ENCODE results near the gene R3HCC1L. TPM values are rescaled to one million over a fixed set of nuclear protein-coding genes. Genes with fewer than 3 reads are reported as not detected.
"Not testable (repeated sequence)": the region's sequence is repeated elsewhere in the genome, so short reads cannot be mapped to it uniquely, and the experiment has no call there.

Gene R3HCC1L
- polyA plus RNA-seq, 2 donors, result 4.9 to 7.4 TPM

DNA sequence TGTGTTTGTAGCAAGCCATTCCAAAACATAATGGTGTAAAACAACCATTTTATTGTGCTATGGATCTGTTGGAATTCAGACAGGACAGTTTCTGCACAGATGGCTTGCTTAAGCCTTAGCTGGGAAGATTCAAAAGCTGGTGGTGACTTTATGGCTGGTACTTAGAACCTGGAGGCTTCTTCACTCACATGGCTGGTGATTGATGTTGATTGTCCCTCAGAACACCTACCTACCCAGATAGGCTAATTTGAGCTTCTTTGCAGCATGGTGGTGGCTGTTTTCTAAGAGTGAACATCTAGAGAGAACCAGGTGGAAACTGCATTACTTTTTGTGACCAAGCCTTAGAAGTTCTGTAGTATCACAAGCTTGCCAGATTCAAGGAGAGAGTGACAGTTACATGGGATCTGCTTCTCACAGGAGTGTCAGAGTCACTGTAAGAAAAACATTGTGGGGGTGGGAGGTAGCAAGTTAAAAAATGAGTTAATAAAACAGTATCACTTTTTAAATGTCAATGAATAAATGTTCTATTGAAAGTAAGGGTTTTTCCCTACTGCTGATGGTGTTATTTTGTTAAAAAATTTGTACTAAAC, 7.1 kb downstream of the R3HCC1L start:
- no peak overlapping the region for H3K27ac ChIP-seq (ENCODE audit: low read depth in 2 of 2, low read length in 1 of 2)
- no peaks in the 10 kb centered on the region for H3K36me3 ChIP-seq (ENCODE audit: control insufficient read depth in 2 of 2, insufficient read depth in 2 of 2, low read length in 1 of 2)
- H3K9me3 ChIP-seq (ENCODE audit: control insufficient read depth in 2 of 2, insufficient read depth in 1 of 2, low read depth in 1 of 2, low read length in 1 of 2), result no peaks in the 10 kb centered on the region
- H3K4me1 ChIP-seq (ENCODE audit: control insufficient read depth in 2 of 2, insufficient read depth in 2 of 2, low read length in 1 of 2), result peaks cover 0 to 3% of the 10 kb centered on the region in 2 donors
- no peaks in the 10 kb centered on the region for H3K27me3 ChIP-seq (ENCODE audit: control insufficient read depth in 1 of 2, insufficient read depth in 2 of 2, low read length in 2 of 2)
- no peak overlapping the region for H3K4me3 ChIP-seq (ENCODE audit: low read depth in 1 of 2, low read length in 2 of 2)

DNA sequence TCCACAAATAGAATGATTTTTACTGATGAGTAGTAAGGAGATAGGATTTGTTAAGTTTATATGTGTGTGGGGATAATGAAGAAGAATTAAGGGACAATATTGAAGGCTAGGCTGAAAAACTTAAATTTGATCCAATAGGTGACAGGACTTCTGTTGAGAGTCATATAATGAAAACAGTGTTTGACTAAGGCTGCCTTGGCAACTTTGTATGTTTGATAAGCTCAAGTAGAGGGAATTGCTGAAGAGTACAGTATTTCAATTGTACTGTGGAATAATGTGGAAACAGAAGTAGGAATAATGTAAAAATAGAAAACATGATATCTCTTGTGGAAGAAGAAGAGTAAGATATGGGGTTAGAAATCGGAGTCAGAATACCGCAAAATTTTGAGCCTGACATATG, 10.5 kb downstream of the R3HCC1L start:
- Histone ChIP-seq H3K9me3 (ENCODE audit: control insufficient read depth in 2 of 2, insufficient read depth in 1 of 2, low read depth in 1 of 2, low read length in 1 of 2) (no peaks in the 10 kb centered on the region), H3K4me3 (ENCODE audit: low read depth in 1 of 2, low read length in 2 of 2) (no peak overlapping the region), H3K27me3 (ENCODE audit: control insufficient read depth in 1 of 2, insufficient read depth in 2 of 2, low read length in 2 of 2) (no peaks in the 10 kb centered on the region), H3K27ac (ENCODE audit: low read depth in 2 of 2, low read length in 1 of 2) (no peak overlapping the region), H3K4me1 (ENCODE audit: control insufficient read depth in 2 of 2, insufficient read depth in 2 of 2, low read length in 1 of 2) (peaks cover 0 to 3% of the 10 kb centered on the region in 2 donors), H3K36me3 (ENCODE audit: control insufficient read depth in 2 of 2, insufficient read depth in 2 of 2, low read length in 1 of 2) (no peaks in the 10 kb centered on the region)
- 88 to 95% methylated on average over 2 of the region's 2 CpGs for WGBS, 2 donors

- H3K27ac ChIP-seq (ENCODE audit: low read depth in 2 of 2, low read length in 1 of 2), result no peak overlapping the region
- H3K4me1 ChIP-seq (ENCODE audit: control insufficient read depth in 2 of 2, insufficient read depth in 2 of 2, low read length in 1 of 2), result no peaks in the 10 kb centered on the region
- no peaks in the 10 kb centered on the region for H3K36me3 ChIP-seq (ENCODE audit: control insufficient read depth in 2 of 2, insufficient read depth in 2 of 2, low read length in 1 of 2)
- H3K9me3 ChIP-seq (ENCODE audit: control insufficient read depth in 2 of 2, insufficient read depth in 1 of 2, low read depth in 1 of 2, low read length in 1 of 2), result no peaks in the 10 kb centered on the region
- H3K4me3 ChIP-seq (ENCODE audit: low read depth in 1 of 2, low read length in 2 of 2), result no peak overlapping the region
- 100% methylated on average over 1 of the region's 1 CpG for WGBS, 2 donors
- no peaks in the 10 kb centered on the region for H3K27me3 ChIP-seq (ENCODE audit: control insufficient read depth in 1 of 2, insufficient read depth in 2 of 2, low read length in 2 of 2)
These were observed 15.4 kb downstream of the R3HCC1L start for GRCh38 chr10:98149858-98150257.

DNA sequence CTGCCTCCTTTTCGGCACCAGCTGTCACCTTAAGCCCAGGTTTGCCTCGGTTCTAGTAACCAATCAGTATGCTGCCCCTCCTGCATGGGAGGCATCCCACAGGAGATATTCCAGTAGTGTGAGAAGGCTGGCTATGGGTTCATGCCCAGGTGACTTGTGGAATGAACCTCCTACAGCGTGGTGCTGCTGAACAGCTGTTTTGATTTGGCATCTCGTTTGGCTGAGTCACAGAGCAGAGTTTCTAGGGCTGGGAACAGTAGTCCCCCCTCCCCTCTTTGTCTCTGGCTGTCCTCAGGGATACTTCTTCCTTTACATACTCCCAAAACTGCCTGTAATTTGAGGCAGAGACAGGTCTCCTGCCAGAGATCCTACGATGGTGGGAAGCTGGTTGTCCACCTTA, 16.1 kb downstream of the R3HCC1L start:
- Histone ChIP-seq H3K9me3 (ENCODE audit: control insufficient read depth in 2 of 2, insufficient read depth in 1 of 2, low read depth in 1 of 2, low read length in 1 of 2) (no peaks in the 10 kb centered on the region), H3K4me1 (ENCODE audit: control insufficient read depth in 2 of 2, insufficient read depth in 2 of 2, low read length in 1 of 2) (no peaks in the 10 kb centered on the region), H3K36me3 (ENCODE audit: control insufficient read depth in 2 of 2, insufficient read depth in 2 of 2, low read length in 1 of 2) (no peaks in the 10 kb centered on the region), H3K27ac (ENCODE audit: low read depth in 2 of 2, low read length in 1 of 2) (no peak overlapping the region), H3K27me3 (ENCODE audit: control insufficient read depth in 1 of 2, insufficient read depth in 2 of 2, low read length in 2 of 2) (no peaks in the 10 kb centered on the region), H3K4me3 (ENCODE audit: low read depth in 1 of 2, low read length in 2 of 2) (no peak overlapping the region)
- WGBS, 2 donors, result 90 to 94% methylated on average over 5 of the region's 5 CpGs

- H3K36me3 ChIP-seq (ENCODE audit: control insufficient read depth in 2 of 2, insufficient read depth in 2 of 2, low read length in 1 of 2); H3K4me1 ChIP-seq (ENCODE audit: control insufficient read depth in 2 of 2, insufficient read depth in 2 of 2, low read length in 1 of 2); H3K27me3 ChIP-seq (ENCODE audit: control insufficient read depth in 1 of 2, insufficient read depth in 2 of 2, low read length in 2 of 2); H3K27ac ChIP-seq (ENCODE audit: low read depth in 2 of 2, low read length in 1 of 2); H3K9me3 ChIP-seq (ENCODE audit: control insufficient read depth in 2 of 2, insufficient read depth in 1 of 2, low read depth in 1 of 2, low read length in 1 of 2); H3K4me3 ChIP-seq (ENCODE audit: low read depth in 1 of 2, low read length in 2 of 2): not testable (repeated sequence)
- WGBS, 2 donors, result 89 to 97% methylated on average over 17 to 30 of the region's 30 CpGs
These were observed 18.3 kb downstream of the R3HCC1L start for GRCh38 chr10:98152778-98153177.

DNA sequence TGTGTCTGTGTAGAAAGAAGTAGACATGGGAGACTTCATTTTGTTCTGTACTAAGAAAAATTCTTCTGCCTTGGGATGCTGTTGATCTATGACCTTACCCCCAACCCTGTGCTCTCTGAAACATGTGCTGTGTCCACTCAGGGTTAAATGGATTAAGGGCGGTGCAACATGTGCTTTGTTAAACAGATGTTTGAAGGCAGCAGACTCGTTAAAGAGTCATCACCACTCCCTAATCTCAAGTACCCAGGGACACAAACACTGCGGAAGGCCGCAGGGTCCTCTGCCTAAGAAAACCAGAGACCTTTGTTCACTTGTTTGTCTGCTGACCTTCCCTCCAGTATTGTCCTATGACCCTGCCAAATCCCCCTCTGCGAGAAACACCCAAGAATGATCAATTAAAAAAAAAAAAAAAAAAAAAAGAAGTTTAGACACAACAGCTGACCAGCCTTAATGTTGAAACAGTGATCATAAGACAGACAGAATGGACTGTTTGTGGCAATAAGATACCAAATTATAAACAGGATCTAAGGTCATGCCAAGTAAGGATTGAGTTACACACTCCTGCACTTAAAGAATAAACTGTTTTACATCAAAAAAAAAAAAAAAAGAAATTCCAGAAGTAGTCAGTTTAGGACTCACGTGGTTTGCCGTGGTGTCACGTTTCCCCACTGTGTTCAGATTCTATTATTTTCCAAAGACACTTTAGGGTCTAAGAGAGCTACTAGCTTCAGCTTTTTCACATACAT, 18.9 kb downstream of the R3HCC1L start:
- not testable (repeated sequence) for H3K27me3 ChIP-seq (ENCODE audit: control insufficient read depth in 1 of 2, insufficient read depth in 2 of 2, low read length in 2 of 2); H3K9me3 ChIP-seq (ENCODE audit: control insufficient read depth in 2 of 2, insufficient read depth in 1 of 2, low read depth in 1 of 2, low read length in 1 of 2); H3K4me3 ChIP-seq (ENCODE audit: low read depth in 1 of 2, low read length in 2 of 2); H3K36me3 ChIP-seq (ENCODE audit: control insufficient read depth in 2 of 2, insufficient read depth in 2 of 2, low read length in 1 of 2); H3K27ac ChIP-seq (ENCODE audit: low read depth in 2 of 2, low read length in 1 of 2); H3K4me1 ChIP-seq (ENCODE audit: control insufficient read depth in 2 of 2, insufficient read depth in 2 of 2, low read length in 1 of 2)
- WGBS, 2 donors, result 71 to 82% methylated on average over 8 of the region's 8 CpGs

DNA sequence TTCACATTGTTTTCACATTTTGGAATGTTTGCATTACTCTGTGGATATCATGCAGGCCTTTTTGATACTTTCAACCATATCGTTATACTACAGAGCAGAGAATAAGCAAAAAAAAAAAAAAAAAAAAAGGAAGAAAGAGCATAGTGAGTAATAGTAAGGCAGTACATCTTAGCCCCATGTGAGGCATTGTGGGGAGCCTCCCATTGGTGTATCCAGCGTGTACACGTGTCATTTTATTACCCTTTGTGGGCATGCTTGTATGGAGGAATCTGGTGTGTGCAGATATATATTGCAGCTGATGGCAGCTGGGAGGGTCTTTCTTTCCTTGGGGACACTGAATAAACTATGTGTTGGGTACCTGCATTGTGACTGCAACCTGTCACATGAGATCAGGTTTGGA, 19.6 kb downstream of the R3HCC1L start:
- H3K9me3 ChIP-seq (ENCODE audit: control insufficient read depth in 2 of 2, insufficient read depth in 1 of 2, low read depth in 1 of 2, low read length in 1 of 2), result no peaks in the 10 kb centered on the region
- no peaks in the 10 kb centered on the region for H3K4me1 ChIP-seq (ENCODE audit: control insufficient read depth in 2 of 2, insufficient read depth in 2 of 2, low read length in 1 of 2)
- no peak overlapping the region for H3K4me3 ChIP-seq (ENCODE audit: low read depth in 1 of 2, low read length in 2 of 2)
- 88% methylated on average over 3 of the region's 3 CpGs for WGBS, 2 donors
- H3K27me3 ChIP-seq (ENCODE audit: control insufficient read depth in 1 of 2, insufficient read depth in 2 of 2, low read length in 2 of 2), result no peaks in the 10 kb centered on the region
- no peak overlapping the region for H3K27ac ChIP-seq (ENCODE audit: low read depth in 2 of 2, low read length in 1 of 2)
- H3K36me3 ChIP-seq (ENCODE audit: control insufficient read depth in 2 of 2, insufficient read depth in 2 of 2, low read length in 1 of 2), result peaks cover 0 to 7% of the 10 kb centered on the region in 2 donors

- Histone ChIP-seq H3K4me3 (ENCODE audit: low read depth in 1 of 2, low read length in 2 of 2) (no peak overlapping the region), H3K4me1 (ENCODE audit: control insufficient read depth in 2 of 2, insufficient read depth in 2 of 2, low read length in 1 of 2) (no peaks in the 10 kb centered on the region), H3K27me3 (ENCODE audit: control insufficient read depth in 1 of 2, insufficient read depth in 2 of 2, low read length in 2 of 2) (no peaks in the 10 kb centered on the region), H3K27ac (ENCODE audit: low read depth in 2 of 2, low read length in 1 of 2) (no peak overlapping the region), H3K36me3 (ENCODE audit: control insufficient read depth in 2 of 2, insufficient read depth in 2 of 2, low read length in 1 of 2) (peaks cover 0 to 7% of the 10 kb centered on the region in 2 donors), H3K9me3 (ENCODE audit: control insufficient read depth in 2 of 2, insufficient read depth in 1 of 2, low read depth in 1 of 2, low read length in 1 of 2) (no peaks in the 10 kb centered on the region)
- 76 to 77% methylated on average over 1 of the region's 1 CpG for WGBS, 2 donors
These were observed 24.1 kb downstream of the R3HCC1L start for GRCh38 chr10:98158576-98158975.

- no peak overlapping the region for H3K4me3 ChIP-seq (ENCODE audit: low read depth in 1 of 2, low read length in 2 of 2)
- WGBS, 2 donors, result 89 to 92% methylated on average over 5 of the region's 5 CpGs
- peaks cover 0 to 4% of the 10 kb centered on the region in 2 donors for H3K36me3 ChIP-seq (ENCODE audit: control insufficient read depth in 2 of 2, insufficient read depth in 2 of 2, low read length in 1 of 2)
- H3K27me3 ChIP-seq (ENCODE audit: control insufficient read depth in 1 of 2, insufficient read depth in 2 of 2, low read length in 2 of 2), result no peaks in the 10 kb centered on the region
- H3K9me3 ChIP-seq (ENCODE audit: control insufficient read depth in 2 of 2, insufficient read depth in 1 of 2, low read depth in 1 of 2, low read length in 1 of 2), result no peaks in the 10 kb centered on the region
- H3K27ac ChIP-seq (ENCODE audit: low read depth in 2 of 2, low read length in 1 of 2), result no peak overlapping the region
- no peaks in the 10 kb centered on the region for H3K4me1 ChIP-seq (ENCODE audit: control insufficient read depth in 2 of 2, insufficient read depth in 2 of 2, low read length in 1 of 2)
These were observed 29.5 kb downstream of the R3HCC1L start for GRCh38 chr10:98163941-98164340.

GRCh38 chr10:98167191-98167590, 32.7 kb downstream of the R3HCC1L start:
- Histone ChIP-seq H3K4me3 (ENCODE audit: low read depth in 1 of 2, low read length in 2 of 2) (no peak overlapping the region), H3K36me3 (ENCODE audit: control insufficient read depth in 2 of 2, insufficient read depth in 2 of 2, low read length in 1 of 2) (peaks cover 0 to 4% of the 10 kb centered on the region in 2 donors), H3K27me3 (ENCODE audit: control insufficient read depth in 1 of 2, insufficient read depth in 2 of 2, low read length in 2 of 2) (no peaks in the 10 kb centered on the region), H3K27ac (ENCODE audit: low read depth in 2 of 2, low read length in 1 of 2) (no peak overlapping the region), H3K4me1 (ENCODE audit: control insufficient read depth in 2 of 2, insufficient read depth in 2 of 2, low read length in 1 of 2) (no peaks in the 10 kb centered on the region), H3K9me3 (ENCODE audit: control insufficient read depth in 2 of 2, insufficient read depth in 1 of 2, low read depth in 1 of 2, low read length in 1 of 2) (no peaks in the 10 kb centered on the region)
- WGBS, 2 donors, result 62 to 77% methylated on average over 2 of the region's 2 CpGs
